Breast epithelium (tissue), 3 donors: ENCODE results near the gene GBP2.

Source experiments
- CTCF ChIP-seq, 3 donors: fragments of 450-650 bp; IDR thresholded peaks; one replicate each; pipeline ENCODE4 v1.5.1; 2016 to 2017; ENCODE audit warnings: antibody characterized with exemption in 3 of 3, mild to moderate bottlenecking in 3 of 3, moderate library complexity in 3 of 3
- POLR2A ChIP-seq: fragments of 450-650 bp; IDR thresholded peaks from one replicate; pipeline ENCODE4 v1.6.1; 2016; ENCODE audit warnings: antibody characterized with exemption, mild to moderate bottlenecking, moderate library complexity
- POLR2AphosphoS5 ChIP-seq, 3 donors: sonication (generic); formaldehyde crosslinking; IDR thresholded peaks; one replicate each; pipeline ENCODE4 v1.6.1; 2017; ENCODE audit warnings: antibody characterized with exemption in 3 of 3

- TF ChIP-seq CTCF (IDR thresholded peaks at IDR 0.05) (no peak), POLR2A (no peak), POLR2AphosphoS5 (IDR thresholded peaks at IDR 0.05) (no peak)
Observed at GRCh38 chr1:89089962-89090361, 36.0 kb downstream of the GBP2 start.
